IMR-90 (cell line): ENCODE measurements around the gene BGN. TPM values are rescaled to one million over a fixed set of nuclear protein-coding genes. Genes with fewer than 3 reads are reported as not detected.

ENCODE experiments used
- ATAC-seq: fragments of 200-7000 bp; cut with Tn5 transposase; 2 replicates; pipeline ENCODE4 v1.9.1; 2020; ENCODE audit warnings: low read depth, mild to moderate bottlenecking, moderate library complexity
- BruUV-seq: library from RNA; stranded (reverse); fragments of 400-500 nt; replicated peaks from 2 replicates; lab custom pipeline; 2021; lab: Mats Ljungman, UMichigan
- CTCF ChIA-PET: fragments of 300-600 bp; formaldehyde crosslinking; extraction: SDS; loops from one replicate; lab custom pipeline; 2021; ENCODE audit warnings: antibody characterized with exemption; lab: Yijun Ruan, JAX
- POLR2A ChIA-PET: fragments of 300-600 bp; sonication (Branson Sonifier 250); formaldehyde crosslinking; loops from one replicate; lab custom pipeline; 2022; ENCODE audit warnings: antibody characterized with exemption; ENCODE audit not compliant: unreplicated experiment; lab: Charles Lee
- DNase-seq: peaks from one replicate; pipeline ENCODE4 v3.0.0; 2013
- H2AFZ ChIP-seq: replicated peaks from 2 replicates; pipeline ENCODE3; 2013; ENCODE audit warnings: low read length, mild to moderate bottlenecking; ENCODE audit not compliant: poor library complexity
- H2AK5ac ChIP-seq: 2 replicates; pipeline ENCODE4 v1.6.1; 2013; ENCODE audit warnings: low read depth, low read length, inconsistent platforms
- H2AK9ac ChIP-seq: replicated peaks from 2 replicates; pipeline ENCODE3; 2013; ENCODE audit warnings: mild to moderate bottlenecking, low read depth, low read length, moderate library complexity; ENCODE audit not compliant: poor library complexity
- H2BK120ac ChIP-seq: 2 replicates; pipeline ENCODE4 v1.6.1; 2013; ENCODE audit warnings: low read depth, low read length, inconsistent platforms
- H2BK15ac ChIP-seq: 3 replicates; pipeline ENCODE4 v1.6.1; 2013; ENCODE audit warnings: low read depth, low read length, inconsistent platforms
- H2BK20ac ChIP-seq: 2 replicates; pipeline ENCODE4 v1.6.1; 2013; ENCODE audit warnings: low read depth, mild to moderate bottlenecking, inconsistent platforms, low read length, moderate library complexity
- H2BK5ac ChIP-seq: 2 replicates; pipeline ENCODE4 v1.6.1; 2013; ENCODE audit warnings: mild to moderate bottlenecking, low read depth, low read length, inconsistent platforms; ENCODE audit not compliant: poor library complexity, severe bottlenecking
- H3K14ac ChIP-seq: replicated peaks from 2 replicates; pipeline ENCODE4 v1.6.1; 2013; ENCODE audit warnings: low read depth, low read length, inconsistent platforms
- H3K18ac ChIP-seq: 2 replicates; pipeline ENCODE4 v1.6.1; 2013; ENCODE audit warnings: low read depth, low read length, control low read depth
- H3K23ac ChIP-seq: 2 replicates; pipeline ENCODE4 v1.6.1; 2013; ENCODE audit warnings: low read depth, low read length, inconsistent platforms
- H3K27ac ChIP-seq: 2 replicates; pipeline ENCODE4 v1.5.1; 2013; ENCODE audit warnings: mild to moderate bottlenecking, control low read depth, low read length; ENCODE audit not compliant: insufficient read depth
- H3K27me3 ChIP-seq: 2 replicates; pipeline ENCODE4 v1.6.1; 2013; ENCODE audit warnings: low read length; ENCODE audit not compliant: control insufficient read depth, insufficient read depth
- H3K36me3 ChIP-seq: 2 replicates; pipeline ENCODE4 v1.6.1; 2013; ENCODE audit warnings: low read length, mixed read lengths; ENCODE audit not compliant: control insufficient read depth, insufficient read depth
- H3K4ac ChIP-seq: 2 replicates; pipeline ENCODE4 v1.6.1; 2013; ENCODE audit warnings: low read depth, low read length, inconsistent platforms
- H3K4me1 ChIP-seq: 2 replicates; pipeline ENCODE4 v1.6.1; 2013; ENCODE audit warnings: low read length, mixed read lengths; ENCODE audit not compliant: control insufficient read depth, insufficient read depth
- H3K4me2 ChIP-seq: 2 replicates; pipeline ENCODE4 v1.6.1; 2013; ENCODE audit warnings: low read depth, mild to moderate bottlenecking, control low read depth, low read length, moderate library complexity
- H3K4me3 ChIP-seq: 2 replicates; pipeline ENCODE4 v1.5.1; 2013; ENCODE audit warnings: low read depth, mild to moderate bottlenecking, control low read depth, low read length, moderate library complexity; ENCODE audit not compliant: insufficient read depth
- H3K56ac ChIP-seq: 2 replicates; pipeline ENCODE4 v1.6.1; 2013; ENCODE audit warnings: low read length, inconsistent platforms; ENCODE audit not compliant: insufficient read depth; ENCODE audit errors: extremely low read depth
- H3K79me1 ChIP-seq, 2 experiments: 2 replicates each; pipeline ENCODE4 v1.6.1; 2013; ENCODE audit warnings: low read length in 2 of 2, inconsistent platforms in 1 of 2, low read depth in 1 of 2
- H3K9ac ChIP-seq: 2 replicates; pipeline ENCODE4 v1.6.1; 2013; ENCODE audit warnings: low read depth, low read length, control low read depth
- H3K9me1 ChIP-seq: 2 replicates; pipeline ENCODE4 v1.6.1; 2013; ENCODE audit warnings: low read length, inconsistent platforms; ENCODE audit not compliant: insufficient read depth
- H3K9me3 ChIP-seq: 2 replicates; pipeline ENCODE4 v1.6.1; 2013; ENCODE audit warnings: low read length; ENCODE audit not compliant: control insufficient read depth, insufficient read depth
- H4K20me1 ChIP-seq: 2 replicates; pipeline ENCODE4 v1.6.1; 2013; ENCODE audit warnings: low read length, inconsistent platforms; ENCODE audit not compliant: insufficient read depth
- H4K5ac ChIP-seq: 2 replicates; pipeline ENCODE4 v1.6.1; 2013; ENCODE audit warnings: mild to moderate bottlenecking, low read depth, low read length, control low read depth
- H4K8ac ChIP-seq, 2 experiments: 2 replicates each; pipeline ENCODE4 v1.6.1; 2013; ENCODE audit warnings: low read depth in 2 of 2, low read length in 2 of 2, control low read depth in 1 of 2, inconsistent platforms in 1 of 2
- H4K91ac ChIP-seq: 2 replicates; pipeline ENCODE4 v1.6.1; 2013; ENCODE audit warnings: low read depth, low read length, inconsistent platforms; ENCODE audit not compliant: insufficient read depth
- BHLHE40 ChIP-seq: fragments of 150-350 bp; IDR thresholded peaks from 2 replicates; pipeline ENCODE4 v1.6.1; 2016; ENCODE audit warnings: mild to moderate bottlenecking, low read depth, low read length
- NFE2L2 ChIP-seq: fragments of 150-350 bp; IDR thresholded peaks from 2 replicates; pipeline ENCODE4 v1.6.1; 2016; ENCODE audit warnings: low read depth, mild to moderate bottlenecking, low read length
- RFX5 ChIP-seq: IDR thresholded peaks from 2 replicates; pipeline ENCODE4 v1.8.0; 2012; ENCODE audit warnings: low read depth, mild to moderate bottlenecking, low read length, moderate library complexity
- WGBS, 2 experiments: methylation state at CpG; one replicate each; pipeline versions ENCODE4 v1.1.5 to v1.1.7; 2013; ENCODE audit warnings: missing lambda C conversion rate in 2 of 2; ENCODE audit not compliant: insufficient read length in 1 of 2; ENCODE audit errors: extremely low coverage in 2 of 2; 5-methylcytosine and 5-hydroxymethylcytosine counted together
- dilution Hi-C: fragments of 300-500 bp; cut with HindIII; formaldehyde crosslinking; loops from one replicate; pipeline ENCODE4 v1.14.3; 2018; ENCODE audit warnings: low sequenced_read_pairs; ENCODE audit not compliant: unreplicated experiment
- in situ Hi-C: fragments of 300-500 bp; cut with MboI; formaldehyde crosslinking; loops from 3 replicates; pipeline ENCODE4 v1.14.3; 2019; ENCODE audit warnings: low sequenced_read_pairs, inconsistent platforms, mixed read lengths
- intact Hi-C: fragments of 100-400 bp; cut with micrococcal nuclease; formaldehyde crosslinking; loops from 2 replicates; pipeline ENCODE4 v1.10.0; 2022
- polyA plus RNA-seq, 3 experiments: library from polyadenylated mRNA; depleted of rRNA; stranded (reverse); fragments of >200 nt; gene quantifications; 2 replicates each; pipeline ENCODE4 v1.2.3, GENCODE V29; 2012; ENCODE audit warnings: low replicate concordance in 1 of 3
- total RNA-seq: library from RNA; depleted of rRNA; stranded (reverse); fragments of >200 nt; gene quantifications from 2 replicates; pipeline ENCODE4 v1.2.3, GENCODE V29; 2012
- TF ChIP-seq, protein P1 (sequence below): fragments of 150-350 bp; IDR thresholded peaks from 2 replicates; pipeline ENCODE4 v1.6.1; 2016; ENCODE audit warnings: low read depth, mild to moderate bottlenecking, low read length, moderate library complexity, borderline replicate concordance
- TF ChIP-seq, protein P2 (sequence below): conservative IDR thresholded peaks from 2 replicates; pipeline ENCODE4 v1.5.1; 2012; ENCODE audit warnings: mild to moderate bottlenecking, low read depth, low read length, improper control_type of control experiment
- TF ChIP-seq, protein P3 (sequence below): fragments of 150-350 bp; IDR thresholded peaks from 2 replicates; pipeline ENCODE4 v1.6.1; 2017; ENCODE audit warnings: mild to moderate bottlenecking, antibody characterized with exemption, low read length, low read depth

Gene BGN
- total and polyA plus RNA-seq, 2 of the 4 experiments (the other 2 are of a cell fraction): 11.3 to 298 TPM

DNA sequence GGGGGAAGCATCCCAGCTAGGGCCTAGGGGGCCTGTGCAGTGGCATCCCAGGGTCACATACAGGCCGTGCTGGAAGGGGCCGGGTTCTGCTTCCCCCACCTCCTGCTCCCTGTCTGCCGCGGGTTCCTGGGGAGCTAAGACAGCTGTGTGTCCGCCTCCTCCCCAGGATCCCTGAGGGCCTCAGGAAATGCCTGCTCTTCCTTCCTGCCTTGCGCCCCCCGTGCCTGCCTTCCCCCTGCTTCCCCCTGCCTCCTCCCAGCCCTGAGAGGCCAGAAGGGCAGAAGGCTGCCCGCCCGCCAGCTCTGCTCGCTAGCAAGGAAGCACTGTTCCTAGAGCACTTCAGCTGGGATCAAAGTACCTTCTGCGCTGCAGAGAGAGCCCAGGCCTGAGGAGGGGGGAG lies 2.9 kb upstream of the BGN start:
- Histone ChIP-seq H3K9me3 (no peaks in the 10 kb centered on the region; the same call in 1 of the 2 replicates), H3K27ac (peak overlapping the region; percentile 49; the same call in 1 of the 2 replicates), H4K8ac (no peak overlapping the region), H3K4me3 (no peak overlapping the region), H2BK5ac (no peak overlapping the region), H3K23ac (no peak overlapping the region), H3K4ac (no peak overlapping the region), H3K27me3 (no peaks in the 10 kb centered on the region), H2BK20ac (no peak overlapping the region), H3K4me2 (no peak overlapping the region), H4K91ac (no peak overlapping the region), H3K4me1 (peaks cover 33% of the 10 kb centered on the region), H2AK9ac (no peak overlapping the region), H3K14ac (no peak overlapping the region), H4K20me1 (no peaks in the 10 kb centered on the region), H2BK120ac (no peak overlapping the region), H4K5ac (peak overlapping the region; percentile 51; the same call in 1 of the 2 replicates), H3K36me3 (no peaks in the 10 kb centered on the region), H3K9me1 (peaks cover 9% of the 10 kb centered on the region), H3K56ac (no peak overlapping the region), H3K9ac (no peak overlapping the region), H2AK5ac (peak overlapping the region; percentile 16; the same call in 1 of the 2 replicates), H2AFZ (peak overlapping the region; percentile 75), H3K79me1 (peaks cover 0 to 12% of the 10 kb centered on the region in 2 experiments; a peak in 2 of 4 replicates), H3K18ac (no peak overlapping the region; the same call in 1 of the 2 replicates), H2BK15ac (no peak overlapping the region)
- TF ChIP-seq, protein P1, sequence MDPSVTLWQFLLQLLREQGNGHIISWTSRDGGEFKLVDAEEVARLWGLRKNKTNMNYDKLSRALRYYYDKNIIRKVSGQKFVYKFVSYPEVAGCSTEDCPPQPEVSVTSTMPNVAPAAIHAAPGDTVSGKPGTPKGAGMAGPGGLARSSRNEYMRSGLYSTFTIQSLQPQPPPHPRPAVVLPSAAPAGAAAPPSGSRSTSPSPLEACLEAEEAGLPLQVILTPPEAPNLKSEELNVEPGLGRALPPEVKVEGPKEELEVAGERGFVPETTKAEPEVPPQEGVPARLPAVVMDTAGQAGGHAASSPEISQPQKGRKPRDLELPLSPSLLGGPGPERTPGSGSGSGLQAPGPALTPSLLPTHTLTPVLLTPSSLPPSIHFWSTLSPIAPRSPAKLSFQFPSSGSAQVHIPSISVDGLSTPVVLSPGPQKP: no peak
- TF ChIP-seq BHLHE40 (no peak), RFX5 (no peak), NFE2L2 (no peak)
- TF ChIP-seq, protein P2, sequence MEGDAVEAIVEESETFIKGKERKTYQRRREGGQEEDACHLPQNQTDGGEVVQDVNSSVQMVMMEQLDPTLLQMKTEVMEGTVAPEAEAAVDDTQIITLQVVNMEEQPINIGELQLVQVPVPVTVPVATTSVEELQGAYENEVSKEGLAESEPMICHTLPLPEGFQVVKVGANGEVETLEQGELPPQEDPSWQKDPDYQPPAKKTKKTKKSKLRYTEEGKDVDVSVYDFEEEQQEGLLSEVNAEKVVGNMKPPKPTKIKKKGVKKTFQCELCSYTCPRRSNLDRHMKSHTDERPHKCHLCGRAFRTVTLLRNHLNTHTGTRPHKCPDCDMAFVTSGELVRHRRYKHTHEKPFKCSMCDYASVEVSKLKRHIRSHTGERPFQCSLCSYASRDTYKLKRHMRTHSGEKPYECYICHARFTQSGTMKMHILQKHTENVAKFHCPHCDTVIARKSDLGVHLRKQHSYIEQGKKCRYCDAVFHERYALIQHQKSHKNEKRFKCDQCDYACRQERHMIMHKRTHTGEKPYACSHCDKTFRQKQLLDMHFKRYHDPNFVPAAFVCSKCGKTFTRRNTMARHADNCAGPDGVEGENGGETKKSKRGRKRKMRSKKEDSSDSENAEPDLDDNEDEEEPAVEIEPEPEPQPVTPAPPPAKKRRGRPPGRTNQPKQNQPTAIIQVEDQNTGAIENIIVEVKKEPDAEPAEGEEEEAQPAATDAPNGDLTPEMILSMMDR: no peak
- TF ChIP-seq, protein P3, sequence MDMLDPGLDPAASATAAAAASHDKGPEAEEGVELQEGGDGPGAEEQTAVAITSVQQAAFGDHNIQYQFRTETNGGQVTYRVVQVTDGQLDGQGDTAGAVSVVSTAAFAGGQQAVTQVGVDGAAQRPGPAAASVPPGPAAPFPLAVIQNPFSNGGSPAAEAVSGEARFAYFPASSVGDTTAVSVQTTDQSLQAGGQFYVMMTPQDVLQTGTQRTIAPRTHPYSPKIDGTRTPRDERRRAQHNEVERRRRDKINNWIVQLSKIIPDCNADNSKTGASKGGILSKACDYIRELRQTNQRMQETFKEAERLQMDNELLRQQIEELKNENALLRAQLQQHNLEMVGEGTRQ: no peak
- CTCF ChIA-PET: no interaction called here
- WGBS, 2 experiments: no CpG with 5 or more reads among the region's 11 CpGs
- BruUV-seq: no TSS peak
- POLR2A ChIA-PET: no interaction called here
- in situ Hi-C loops: no loop called here
- no peak for ATAC-seq
- dilution Hi-C loops: no loop called here
- intact Hi-C loops: no loop called here
- DNase-seq: no peak
